ENCODE results near the gene OR6K6.

OR6K6 gene, protein sequence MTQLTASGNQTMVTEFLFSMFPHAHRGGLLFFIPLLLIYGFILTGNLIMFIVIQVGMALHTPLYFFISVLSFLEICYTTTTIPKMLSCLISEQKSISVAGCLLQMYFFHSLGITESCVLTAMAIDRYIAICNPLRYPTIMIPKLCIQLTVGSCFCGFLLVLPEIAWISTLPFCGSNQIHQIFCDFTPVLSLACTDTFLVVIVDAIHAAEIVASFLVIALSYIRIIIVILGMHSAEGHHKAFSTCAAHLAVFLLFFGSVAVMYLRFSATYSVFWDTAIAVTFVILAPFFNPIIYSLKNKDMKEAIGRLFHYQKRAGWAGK

DNA sequence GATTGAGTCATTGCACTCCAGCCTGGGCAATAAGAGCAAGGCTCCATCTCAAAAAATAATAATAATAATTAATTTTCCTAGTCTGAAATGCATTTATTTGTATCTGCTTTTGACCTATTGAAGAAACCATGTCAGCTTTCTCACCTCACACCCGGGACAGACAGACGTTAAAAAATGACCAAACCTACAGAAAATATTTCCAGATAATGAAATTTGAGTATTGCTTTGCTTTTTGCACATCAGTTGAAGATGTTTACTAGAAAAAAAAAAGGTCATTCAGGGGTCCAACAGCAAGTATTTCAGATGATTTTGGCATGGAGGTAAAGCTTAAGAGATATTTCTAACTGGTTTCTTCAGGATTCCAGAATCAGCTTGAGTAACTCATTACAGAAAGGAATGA lies at the start of gene OR6K6:
OR6K6 (plus strand) TSS at position 301 of the 400 bp plus-strand sequence. CDS start 168 bp downstream, outside the sequence.
- no peak for DNase-seq (ENCODE audit: low spot score)

DNA sequence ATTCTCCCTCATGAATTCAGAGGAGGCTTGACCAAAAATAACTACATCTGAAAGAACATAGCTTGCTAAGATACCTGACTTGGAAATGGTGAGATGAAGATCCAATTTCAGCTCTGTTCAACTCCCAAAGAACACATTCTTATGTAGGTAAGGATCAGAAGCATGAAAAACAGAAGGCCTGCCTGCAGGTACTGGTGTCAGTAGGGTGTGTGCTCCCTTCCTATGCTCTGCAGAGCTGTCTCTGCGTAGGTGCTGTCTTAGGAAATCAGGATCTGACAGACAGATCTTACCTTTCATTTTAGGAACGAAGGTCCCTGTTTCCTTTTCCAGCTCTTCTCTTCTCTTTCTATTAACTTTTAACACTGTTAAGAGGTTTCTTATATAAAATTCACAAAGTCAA lies 48.4 kb upstream of the OR6K6 start:
- DNase-seq (ENCODE audit: low spot score): no peak

DNA sequence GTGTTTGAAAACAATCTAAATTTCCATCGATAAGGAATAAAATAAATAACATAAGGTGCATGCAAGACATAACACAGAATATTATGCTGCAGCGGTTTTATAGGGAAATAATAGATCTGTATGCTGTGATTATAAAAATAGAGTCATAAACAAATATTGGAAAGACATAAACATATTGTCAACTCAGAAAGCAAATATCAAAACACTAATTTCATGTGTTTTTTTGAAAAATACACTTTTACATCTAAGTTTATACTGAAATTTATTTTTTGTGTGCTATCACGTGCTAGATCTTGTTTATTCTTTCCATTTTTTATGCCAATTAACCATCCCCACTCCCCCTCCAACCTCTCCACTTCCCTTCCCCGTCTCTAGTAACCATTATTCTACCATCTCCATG lies 43.4 kb upstream of the OR6K6 start:
- no peak for DNase-seq (ENCODE audit: low spot score)

DNA sequence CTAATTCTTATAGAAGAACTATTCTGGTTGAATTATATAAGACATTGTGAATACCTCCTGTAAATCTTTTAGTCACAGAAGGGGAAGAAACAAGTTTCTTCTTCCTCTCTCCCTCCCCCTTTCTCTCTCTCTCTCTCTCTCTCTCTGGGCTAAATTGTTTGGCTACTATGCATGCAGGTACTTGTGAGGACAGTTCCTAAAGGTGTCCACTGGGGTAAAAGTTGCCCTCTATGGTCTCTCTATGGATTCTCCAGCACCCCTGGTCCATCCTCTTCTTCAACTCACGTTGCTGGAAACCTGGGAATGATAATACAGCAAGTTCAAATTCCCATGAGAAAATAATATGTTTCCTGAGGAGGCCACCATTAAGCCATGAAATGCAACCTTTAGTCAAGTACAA lies 39.8 kb upstream of the OR6K6 start:
- DNase-seq (ENCODE audit: low spot score): no peak

DNA sequence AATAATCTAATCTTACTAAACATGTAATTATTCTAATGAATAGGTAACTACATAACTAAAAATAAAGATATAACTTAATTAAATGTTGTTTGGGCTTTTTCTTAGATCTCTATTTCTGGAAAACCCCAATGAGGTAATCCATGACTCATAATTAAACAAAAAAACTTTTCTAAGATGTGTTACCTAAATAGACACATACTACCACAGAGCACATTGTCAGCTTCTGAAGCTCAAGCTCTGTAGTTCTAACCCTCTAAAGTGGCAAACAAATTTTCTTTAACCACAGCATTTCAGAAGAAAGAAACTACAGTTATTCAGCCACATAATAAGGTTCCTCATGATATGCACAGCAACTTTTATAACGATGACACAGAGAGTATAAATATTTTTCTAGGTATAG lies 38.2 kb upstream of the OR6K6 start:
- DNase-seq (ENCODE audit: low spot score): no peak

DNA sequence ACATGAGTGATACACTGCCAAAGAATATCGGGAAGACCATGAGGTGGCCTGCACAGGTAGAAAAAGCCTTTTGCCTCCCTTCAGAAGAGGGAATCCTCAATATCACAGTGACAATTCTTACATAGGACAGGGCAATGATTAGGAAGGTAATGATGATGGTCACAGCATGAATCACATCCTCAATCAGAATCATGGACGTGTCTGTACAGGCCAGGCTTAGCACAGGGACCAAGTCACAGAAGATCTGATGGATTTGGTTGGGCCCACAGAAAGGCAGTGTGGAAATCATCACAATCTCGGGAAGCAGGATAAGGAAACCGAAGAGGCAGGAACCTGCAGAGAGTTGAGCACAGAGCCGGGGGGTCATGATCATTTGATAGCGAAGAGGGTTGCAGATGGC lies 37.2 kb upstream of the OR6K6 start:
- no peak for DNase-seq (ENCODE audit: low spot score)

DNA sequence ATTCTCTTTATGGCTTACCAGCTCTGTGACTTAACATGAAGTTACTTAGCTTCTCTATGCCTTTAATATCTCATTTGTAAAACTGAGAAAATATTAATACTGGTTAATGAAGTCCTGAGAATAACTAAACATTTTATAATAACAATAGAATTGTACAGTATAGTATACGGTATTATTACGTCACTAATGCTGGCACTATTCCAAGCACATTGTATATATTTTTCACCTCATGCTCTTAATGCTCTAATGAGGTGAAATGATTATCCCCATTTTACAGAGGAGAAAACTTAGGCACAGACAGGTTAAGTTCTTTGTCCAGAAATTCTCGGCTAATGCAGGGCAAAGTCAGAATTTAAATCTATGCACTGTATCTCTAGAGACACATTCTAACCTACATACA lies 34.9 kb upstream of the OR6K6 start:
- DNase-seq (ENCODE audit: low spot score): no peak

DNA sequence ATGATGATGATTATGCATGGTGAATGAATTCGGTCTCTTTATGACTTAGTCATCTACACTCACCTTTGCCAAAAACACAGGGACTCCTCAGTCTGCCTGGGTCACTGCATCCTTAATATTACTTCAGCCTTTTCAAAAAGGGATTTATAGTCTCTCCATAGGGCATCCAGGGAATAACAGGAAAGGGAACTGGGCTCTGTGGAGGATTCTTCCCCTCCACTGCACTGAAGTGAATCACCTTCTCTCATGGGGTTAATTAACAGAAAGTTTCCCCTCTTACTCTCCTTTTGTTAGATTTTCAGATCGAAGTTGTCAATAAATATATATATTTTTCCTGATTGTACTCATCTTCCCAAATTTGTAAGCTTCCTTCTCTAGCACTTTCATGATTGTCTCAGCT lies 33.9 kb upstream of the OR6K6 start, which contains the start of gene OR6K3:
OR6K3 (minus strand) TSS at position 101 of the 400 bp plus-strand sequence. CDS start 2,605 bp downstream, outside the sequence.
- DNase-seq (ENCODE audit: low spot score): no peak

DNA sequence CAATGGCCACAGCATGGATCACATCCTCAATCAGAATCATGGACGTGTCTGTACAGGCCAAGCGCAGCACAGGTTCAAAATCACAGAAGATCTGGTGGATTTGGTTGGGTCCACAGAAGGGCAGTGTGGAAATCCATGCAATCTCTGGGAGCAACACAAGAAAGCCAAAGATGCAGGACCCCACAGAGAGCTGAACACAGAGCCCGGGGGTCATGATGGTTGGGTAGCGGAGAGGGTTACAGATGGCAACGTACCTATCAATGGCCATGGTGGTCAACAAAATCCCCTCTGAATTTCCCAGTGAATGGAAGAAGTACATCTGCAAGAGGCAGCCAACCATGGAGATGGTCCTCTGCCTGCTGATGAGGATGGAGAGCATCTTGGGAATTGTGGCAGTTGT lies 30.1 kb upstream of the OR6K6 start:
- DNase-seq (ENCODE audit: low spot score): no peak

DNA sequence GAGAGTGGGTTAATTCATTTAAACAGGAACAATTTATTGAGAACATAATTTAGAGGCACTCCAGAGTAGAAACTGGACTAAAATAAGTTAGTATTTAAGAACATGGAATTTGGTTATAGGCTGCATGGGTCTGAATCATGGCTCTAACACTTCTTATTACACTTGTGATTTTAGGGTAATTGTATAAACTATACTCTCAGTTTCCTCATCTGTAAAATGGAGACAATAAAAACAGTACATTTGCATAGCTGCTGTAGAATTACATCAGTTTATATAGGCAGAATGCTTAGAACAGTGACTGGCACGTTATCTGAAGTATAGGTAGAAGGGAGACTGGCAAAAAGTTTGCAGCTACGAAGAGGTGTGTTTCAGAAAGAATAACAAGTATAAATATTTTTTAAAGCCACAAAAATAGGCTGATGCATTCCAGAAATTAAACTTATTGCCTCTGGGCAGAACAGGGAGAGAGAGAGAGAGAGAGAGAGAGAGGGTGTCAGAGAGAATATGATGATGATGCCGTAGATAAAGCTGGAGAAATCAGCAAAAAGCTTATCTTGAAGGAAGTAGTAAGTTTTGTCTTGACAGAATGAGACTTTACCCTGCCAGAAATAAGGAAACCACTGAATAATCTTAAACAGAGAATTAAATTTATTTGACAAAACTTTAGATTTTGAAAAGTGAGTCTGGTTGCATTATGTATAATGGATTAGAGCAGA lies 25.9 kb upstream of the OR6K6 start:
- DNase-seq (ENCODE audit: low spot score): no peak

DNA sequence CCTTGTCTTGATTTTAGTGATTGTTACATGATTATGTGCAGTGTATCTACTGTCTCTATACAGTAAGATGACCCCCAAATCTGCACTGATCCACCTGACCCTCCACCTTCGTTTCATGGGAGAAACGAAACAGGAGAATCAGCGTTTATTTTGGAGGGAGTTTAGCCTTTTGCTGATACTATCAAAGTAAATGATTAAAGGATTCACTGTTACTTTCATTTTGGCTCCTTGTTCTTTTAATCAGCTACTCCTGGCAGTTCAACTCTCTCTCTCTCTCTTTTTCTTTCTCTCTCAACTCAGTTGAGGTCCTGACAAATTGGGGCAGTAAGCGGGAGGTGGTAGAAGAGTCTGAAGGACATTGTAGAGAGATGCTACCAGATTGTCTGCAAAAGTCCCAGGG lies 24.1 kb upstream of the OR6K6 start:
- no peak for DNase-seq (ENCODE audit: low spot score)

DNA sequence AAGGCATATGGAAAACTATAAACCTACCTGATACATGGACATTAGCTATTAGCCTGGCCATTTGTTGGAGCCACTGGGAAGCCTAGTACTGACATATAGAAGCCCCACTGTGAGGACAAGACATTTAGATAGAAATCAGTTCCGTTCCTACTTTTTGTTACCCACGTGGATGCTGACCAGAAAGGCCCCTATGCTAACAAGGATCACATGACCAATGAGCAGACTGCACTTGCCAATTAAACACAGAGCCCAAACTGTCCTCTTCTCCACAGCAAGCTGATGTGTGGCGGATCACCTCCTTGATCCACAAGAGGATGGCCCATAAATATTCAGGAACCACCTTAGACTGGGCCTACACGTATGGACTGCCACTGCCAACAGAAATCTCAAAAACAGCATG lies 22.8 kb upstream of the OR6K6 start:
- no peak for DNase-seq (ENCODE audit: low spot score)

DNA sequence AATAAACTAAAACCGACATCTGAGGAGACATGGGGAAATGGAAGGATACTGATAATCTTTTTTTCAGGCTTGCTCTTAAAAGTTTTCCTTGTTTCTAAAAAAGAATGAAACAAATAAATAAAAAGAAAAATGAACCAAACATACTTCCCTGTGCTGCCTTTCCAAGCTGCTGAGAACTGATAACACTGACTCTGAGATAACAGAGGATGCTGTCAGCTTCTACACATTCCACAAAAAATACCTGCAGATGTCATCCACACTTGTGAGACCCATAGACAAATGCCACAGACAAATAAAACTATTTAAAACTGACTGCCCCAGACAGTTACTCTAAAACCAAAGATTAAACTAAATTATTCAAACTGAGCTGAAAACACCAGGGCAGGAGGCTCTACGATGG lies 22.0 kb upstream of the OR6K6 start:
- DNase-seq (ENCODE audit: low spot score): no peak

DNA sequence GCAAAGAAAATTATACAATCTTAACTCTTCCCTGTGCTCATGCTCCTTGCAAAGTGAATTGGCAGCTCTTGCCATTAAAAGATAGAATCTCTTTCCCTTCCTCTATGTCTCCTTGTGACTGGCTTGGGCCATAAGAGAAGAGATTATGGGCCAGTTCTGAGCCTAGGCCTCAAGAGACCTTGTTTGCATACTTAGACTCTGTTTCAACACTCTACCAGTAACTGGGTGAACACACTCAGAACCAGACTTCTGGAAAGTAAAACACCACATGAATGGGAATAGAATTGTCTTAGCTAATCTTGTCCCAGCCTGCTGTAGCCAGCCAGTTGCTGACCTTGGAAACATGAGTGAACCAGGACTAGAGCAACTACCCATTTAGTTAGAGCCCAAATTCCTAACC lies 18.7 kb upstream of the OR6K6 start:
- DNase-seq (ENCODE audit: low spot score): no peak

DNA sequence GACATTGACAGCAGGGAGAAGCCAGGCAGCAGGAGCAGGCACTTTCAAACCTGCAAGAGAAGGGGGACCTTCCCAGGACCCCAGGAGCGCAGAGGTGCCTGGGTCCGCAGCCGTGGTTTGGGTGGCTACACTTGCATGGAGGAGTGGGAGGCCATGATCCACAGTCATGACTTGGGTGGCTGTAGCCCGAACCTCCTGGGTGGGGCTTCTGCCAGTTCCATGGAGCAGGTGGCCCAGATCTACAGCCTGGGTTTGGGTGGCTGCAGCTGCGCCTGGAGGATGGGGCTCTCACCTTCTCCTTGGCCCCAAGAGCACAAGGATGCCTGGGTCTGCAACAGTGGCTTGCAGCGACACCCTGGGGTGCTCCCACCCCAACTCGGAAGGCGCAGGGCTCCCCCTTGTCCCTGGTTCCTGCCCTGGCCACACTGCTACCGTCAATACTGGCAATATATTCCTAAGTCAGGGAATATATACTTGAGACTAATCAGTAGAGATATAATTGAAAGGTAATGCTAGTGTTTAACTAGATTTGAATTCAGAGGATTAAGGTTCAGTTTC lies 2.3 kb upstream of the OR6K6 start:
- DNase-seq (ENCODE audit: low spot score): no peak

DNA sequence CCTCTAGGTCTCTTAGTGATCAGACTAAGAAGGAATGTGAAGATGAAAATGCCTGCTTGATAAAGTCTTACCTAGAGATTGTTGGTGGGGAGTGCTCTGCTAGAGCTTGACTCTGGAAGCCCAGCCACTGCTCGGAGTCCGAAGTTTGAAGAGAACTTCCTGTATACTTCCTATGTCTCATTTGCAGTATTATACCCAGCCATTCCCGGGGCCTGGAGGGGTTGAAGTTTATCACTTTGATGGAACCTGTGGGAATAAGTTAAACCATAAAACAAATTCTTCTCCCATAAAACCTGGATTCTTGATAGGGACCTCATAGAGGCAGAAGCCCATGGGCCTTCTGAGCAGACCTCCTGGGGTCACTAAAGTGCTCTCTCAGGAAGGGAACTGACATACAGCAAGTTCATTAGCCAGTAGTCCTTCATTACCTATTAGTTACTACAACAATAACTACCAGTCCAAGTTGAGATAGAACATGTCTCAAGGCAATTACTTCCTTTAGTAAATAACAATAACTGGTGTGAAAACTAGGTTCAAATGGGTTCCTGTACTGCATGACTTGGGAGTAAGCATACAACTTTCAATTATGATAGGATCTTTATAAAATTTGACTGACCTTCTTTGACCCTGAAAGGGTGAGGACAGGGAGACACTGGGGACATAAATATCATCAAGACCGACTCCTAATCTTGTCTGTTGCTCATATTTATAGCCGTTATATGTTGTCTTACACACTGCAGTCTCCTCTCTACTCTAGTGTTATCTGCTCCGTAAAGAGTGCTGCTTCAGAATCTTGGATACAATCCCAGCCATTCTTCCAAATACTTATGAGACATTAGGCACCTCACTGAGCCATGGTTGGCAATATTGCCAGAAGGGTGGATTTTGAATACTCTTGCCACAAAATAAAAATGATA lies 17.7 kb downstream of the OR6K6 start, which contains the start of gene OR6N1:
OR6N1 (minus strand) TSS at position 246 of the 917 bp plus-strand sequence. CDS start 5,513 bp downstream, outside the sequence.
- no peak for DNase-seq (ENCODE audit: low spot score)

DNA sequence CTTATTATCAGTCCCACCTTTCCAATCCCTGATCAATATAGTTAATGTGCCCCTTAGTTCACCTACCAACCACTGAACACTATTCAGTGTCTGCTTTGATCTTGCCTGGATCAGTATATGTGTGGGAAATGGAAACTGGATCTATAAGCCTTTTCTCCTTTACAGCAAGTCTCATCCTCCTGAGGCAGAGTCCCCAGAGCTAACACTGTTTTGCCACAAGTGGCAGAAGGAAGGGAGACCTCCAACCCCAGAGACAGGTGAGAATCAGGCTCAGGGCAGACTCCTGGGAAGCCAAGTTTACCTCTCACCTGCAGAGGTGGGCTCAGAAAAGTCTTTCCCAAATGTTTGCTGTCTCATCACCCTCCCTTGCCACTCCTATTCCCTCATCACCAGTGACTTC lies 26.6 kb downstream of the OR6K6 start, which contains the start of gene OR6N2:
OR6N2 (minus strand) TSS at position 101 of the 400 bp plus-strand sequence. CDS start 3,569 bp downstream, outside the sequence.
- DNase-seq (ENCODE audit: low spot score): no peak

DNA sequence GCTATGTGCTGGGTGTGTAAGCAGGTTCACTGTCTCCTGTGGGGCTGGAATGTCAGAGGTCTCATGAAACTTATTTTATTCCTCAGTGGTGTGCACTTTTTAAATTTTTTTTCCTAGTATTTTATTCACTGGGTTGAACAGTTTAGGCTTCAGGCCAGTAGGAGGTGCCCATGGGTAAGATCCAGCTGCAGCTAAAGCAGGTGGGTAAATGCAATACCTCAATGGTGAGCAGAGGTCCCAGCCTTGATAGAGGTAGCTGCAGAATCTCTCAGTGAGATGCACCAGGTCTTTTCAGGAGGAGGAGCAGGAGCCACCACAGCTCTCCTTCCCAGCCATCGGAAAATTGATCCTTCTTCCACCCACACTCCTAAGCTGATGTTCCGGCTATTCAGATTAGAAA lies 39.1 kb downstream of the OR6K6 start:
- DNase-seq (ENCODE audit: low spot score): peak; percentile 53

DNA sequence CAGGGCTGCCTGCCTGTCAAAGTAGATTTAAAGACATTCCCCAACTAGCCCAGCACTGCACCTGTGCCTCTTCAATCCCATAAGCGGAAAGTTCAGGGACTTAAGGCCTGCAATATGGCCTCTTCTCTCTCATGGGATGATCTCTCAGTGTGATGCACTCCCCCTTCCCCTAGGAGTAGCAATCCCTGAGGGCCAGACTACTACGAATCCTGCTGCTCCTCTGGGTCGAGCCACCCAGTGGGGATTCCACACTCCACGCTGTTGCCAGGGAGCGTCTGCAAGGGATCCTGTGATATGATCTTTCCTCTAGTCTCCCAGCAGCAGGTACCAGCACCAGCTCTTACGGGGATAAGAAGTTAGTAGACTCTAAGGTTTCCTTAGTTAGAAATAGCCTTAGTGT lies 39.7 kb downstream of the OR6K6 start:
- no peak for DNase-seq (ENCODE audit: low spot score)

DNA sequence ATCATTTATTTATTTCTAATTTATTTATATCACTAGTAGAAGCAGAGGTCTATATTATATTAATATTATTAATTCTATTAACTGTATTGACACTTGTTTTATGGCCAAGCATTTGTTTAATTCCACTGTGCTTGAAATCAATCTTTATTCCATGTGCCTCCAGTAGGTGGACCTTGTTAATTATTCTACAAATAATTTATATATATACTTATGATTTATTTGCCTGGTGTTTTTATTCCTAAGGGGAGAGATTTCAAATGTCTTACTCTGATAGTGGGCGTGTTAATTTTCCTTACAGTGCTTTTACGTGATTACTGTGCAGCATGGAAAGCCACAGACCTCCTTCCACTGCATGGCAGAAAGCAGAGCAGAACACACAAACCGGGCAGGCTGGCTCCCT lies 44.0 kb downstream of the OR6K6 start:
- DNase-seq (ENCODE audit: low spot score): peak; percentile 28

DNA sequence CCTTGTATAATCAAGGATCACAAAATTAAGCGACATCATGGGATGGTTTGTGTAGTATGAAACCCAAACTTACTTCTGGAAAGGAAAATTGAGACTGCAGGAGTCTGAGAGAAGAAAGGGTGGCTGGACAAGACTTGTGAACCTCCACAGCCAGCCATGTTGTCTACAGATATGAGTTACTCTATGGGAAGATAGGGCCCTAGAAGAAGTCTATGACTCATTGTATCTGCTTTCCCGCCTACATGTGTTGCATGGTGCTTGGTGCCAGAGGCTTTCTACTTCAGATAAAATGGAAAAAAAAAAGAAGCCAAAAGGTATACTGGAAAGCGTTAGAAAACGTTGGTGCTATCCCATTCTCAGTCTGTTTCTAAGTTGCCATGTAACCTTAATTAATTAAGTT lies 45.2 kb downstream of the OR6K6 start:
- DNase-seq (ENCODE audit: low spot score): no peak

DNA sequence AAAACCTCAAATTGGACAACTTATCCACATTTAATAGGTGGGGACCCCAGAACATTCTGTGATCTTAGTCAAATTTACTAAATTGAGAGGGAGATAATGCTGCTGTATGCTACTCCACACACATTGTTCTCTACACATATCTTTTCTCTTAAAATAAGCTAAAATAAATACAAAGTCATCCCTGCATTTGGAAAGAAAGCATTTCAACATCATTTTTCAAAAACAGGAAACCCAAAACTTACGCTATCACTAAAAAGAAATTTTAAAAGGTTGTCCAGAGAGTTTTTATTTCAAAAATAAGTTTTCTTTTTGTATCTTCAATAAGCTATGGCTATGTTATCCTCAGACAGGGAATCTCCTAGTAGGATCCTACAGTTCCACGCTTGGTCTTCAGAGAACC lies 46.0 kb downstream of the OR6K6 start:
- no peak for DNase-seq (ENCODE audit: low spot score)
